ENCODE results near the gene OSBPL8.
A peak's percentile ranks its signal among the peaks of the same experiment; 100 is the strongest.

Gene OSBPL8

DNA sequence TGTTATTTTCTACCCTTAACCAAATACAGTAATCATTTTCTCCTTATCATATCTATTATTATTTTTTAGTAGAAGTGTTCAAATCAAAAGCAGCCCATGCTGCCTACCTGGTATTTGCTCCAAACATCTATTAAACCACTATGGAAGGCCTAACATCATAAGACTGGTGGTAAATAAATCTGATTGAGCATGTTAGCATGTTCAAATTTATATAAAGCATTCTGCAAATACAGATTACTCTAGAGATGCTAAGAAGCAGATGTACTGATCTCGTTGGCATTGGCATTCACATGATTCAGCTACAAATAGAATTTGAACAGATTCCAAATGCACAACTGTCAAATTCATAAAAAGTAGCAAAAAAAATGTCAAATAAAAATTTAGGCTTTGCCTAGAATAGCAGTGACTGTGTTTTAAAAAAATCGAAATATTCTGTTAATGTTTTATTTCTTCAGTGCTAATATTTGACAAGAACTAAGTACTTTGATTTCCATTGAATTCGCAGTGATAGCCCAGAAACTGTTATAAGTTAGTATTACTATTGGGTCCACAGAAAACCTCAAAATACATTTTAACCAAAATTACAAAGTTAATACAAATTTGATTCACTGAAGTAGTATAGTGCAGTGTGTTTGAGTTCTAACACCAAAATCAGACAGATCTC is 9.4 kb upstream of the OSBPL8 start:
- ChIA-PET POLR2A (no interaction called here), CTCF (interaction anchor here (2.2 kb wide), 1 partner anchor 18 kb away, joined by 7 read pairs; no protein-coding TSS in a partner anchor)
- Histone ChIP-seq H3K4me3 (ENCODE audit: control insufficient read depth in 1 of 7, extremely low read depth in 1 of 7, insufficient read depth in 4 of 7, low read depth in 2 of 7, low read length in 6 of 7) (no peak overlapping the region), H3K9me3 (ENCODE audit: control extremely low read depth in 1 of 5, control insufficient read depth in 4 of 5, insufficient read depth in 2 of 5, low read depth in 1 of 5, low read length in 4 of 5) (peaks cover 0 to 7% (median 0%) of the 10 kb centered on the region in 5 experiments), H3K4me1 (ENCODE audit: control extremely low read depth in 1 of 4, control insufficient read depth in 4 of 4, insufficient read depth in 4 of 4, low read length in 3 of 4) (peaks cover 0 to 8% (median 4%) of the 10 kb centered on the region in 4 experiments), H3K27me3 (replicated peaks in 2 of 5; ENCODE audit: control insufficient read depth in 4 of 5, insufficient read depth in 5 of 5, low read length in 4 of 5) (no peaks in the 10 kb centered on the region), H3K27ac (ENCODE audit: insufficient read depth in 1 of 2, low read depth in 1 of 2, low read length in 2 of 2, poor library complexity in 1 of 2, severe bottlenecking in 2 of 2) (no peak overlapping the region), H3K36me3 (ENCODE audit: control insufficient read depth in 4 of 4, insufficient read depth in 4 of 4, low read length in 3 of 4) (no peaks in the 10 kb centered on the region)
- no CpG with 5 or more reads among the region's 3 CpGs for WGBS (ENCODE audit: insufficient coverage)
- DNase-seq, result no peak

DNA sequence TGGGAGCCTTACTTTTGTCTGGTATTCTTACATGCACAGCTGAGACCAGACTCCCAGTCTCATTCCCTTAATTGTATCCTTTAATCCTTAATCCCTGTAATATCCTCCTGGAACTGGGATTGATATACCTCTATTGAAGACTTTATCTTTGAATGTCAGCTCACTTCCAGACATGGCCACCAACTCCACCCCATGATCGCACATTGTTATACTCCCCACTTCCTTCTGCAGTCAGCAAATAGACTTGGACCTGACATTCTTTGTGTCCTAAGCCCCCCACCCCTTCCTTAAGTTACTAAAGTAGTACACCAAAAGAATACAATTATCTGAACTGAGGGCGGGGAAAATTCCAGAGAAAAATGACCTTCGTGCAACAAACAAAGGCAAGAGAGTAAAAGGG is 8.6 kb upstream of the OSBPL8 start:
- CTCF ChIA-PET, result no interaction called here
- Histone ChIP-seq H3K4me3 (ENCODE audit: control insufficient read depth in 1 of 7, extremely low read depth in 1 of 7, insufficient read depth in 4 of 7, low read depth in 2 of 7, low read length in 6 of 7) (no peak overlapping the region), H3K36me3 (ENCODE audit: control insufficient read depth in 4 of 4, insufficient read depth in 4 of 4, low read length in 3 of 4) (no peaks in the 10 kb centered on the region), H3K9me3 (ENCODE audit: control extremely low read depth in 1 of 5, control insufficient read depth in 4 of 5, insufficient read depth in 2 of 5, low read depth in 1 of 5, low read length in 4 of 5) (no peaks in the 10 kb centered on the region), H3K27me3 (replicated peaks in 2 of 5; ENCODE audit: control insufficient read depth in 4 of 5, insufficient read depth in 5 of 5, low read length in 4 of 5) (no peaks in the 10 kb centered on the region), H3K27ac (ENCODE audit: insufficient read depth in 1 of 2, low read depth in 1 of 2, low read length in 2 of 2, poor library complexity in 1 of 2, severe bottlenecking in 2 of 2) (no peak overlapping the region), H3K4me1 (ENCODE audit: control extremely low read depth in 1 of 4, control insufficient read depth in 4 of 4, insufficient read depth in 4 of 4, low read length in 3 of 4) (peaks cover 0 to 8% (median 4%) of the 10 kb centered on the region in 4 experiments)
- WGBS (ENCODE audit: insufficient coverage), result 83% methylated on average over 1 of the region's 3 CpGs
- POLR2A ChIA-PET, result no interaction called here
- no peak for DNase-seq

DNA sequence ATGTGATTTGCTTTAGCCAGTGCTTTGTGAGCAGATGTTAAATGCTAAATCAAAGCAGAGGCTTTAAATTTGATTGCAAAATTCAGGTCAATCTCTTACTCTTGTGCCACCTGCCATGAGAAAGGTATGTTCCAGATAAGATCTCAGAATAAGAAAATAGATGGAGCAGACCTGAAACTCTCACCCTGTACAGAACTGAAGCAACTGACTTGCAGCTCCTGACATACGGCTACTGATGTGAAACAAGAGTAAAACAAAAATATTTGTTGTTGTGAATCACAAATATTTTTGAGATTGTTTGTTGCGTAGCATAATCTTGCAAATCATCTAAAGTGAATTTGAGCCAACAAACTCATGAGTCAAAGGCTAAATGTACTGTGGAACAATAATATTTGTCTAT is 3.5 kb upstream of the OSBPL8 start:
- POLR2A ChIA-PET, result no interaction called here

DNA sequence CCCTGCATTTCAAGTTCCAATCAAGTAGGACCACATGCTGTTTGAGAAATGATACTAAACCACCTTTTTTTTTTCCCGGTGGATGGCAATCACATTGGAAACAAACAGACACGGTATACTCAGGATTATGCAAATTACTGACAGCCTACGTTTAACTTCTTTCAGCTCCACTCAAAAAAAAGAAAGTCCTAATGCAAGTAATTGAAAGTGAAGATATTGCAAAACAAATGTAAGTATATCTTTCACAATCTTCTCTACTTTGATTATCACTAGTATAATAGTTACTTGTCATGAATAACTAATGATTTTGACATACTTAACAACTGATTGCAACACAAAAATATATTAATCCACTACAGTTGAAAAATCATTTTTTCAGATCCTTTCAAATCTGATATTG is 2.6 kb upstream of the OSBPL8 start:
- H3K36me3 ChIP-seq (ENCODE audit: control insufficient read depth in 4 of 4, insufficient read depth in 4 of 4, low read length in 3 of 4), result no peaks in the 10 kb centered on the region
- peak overlapping the region in 1 of 7 experiments; percentile 48 for H3K4me3 ChIP-seq (ENCODE audit: control insufficient read depth in 1 of 7, extremely low read depth in 1 of 7, insufficient read depth in 4 of 7, low read depth in 2 of 7, low read length in 6 of 7)
- peaks cover 7 to 44% (median 22%) of the 10 kb centered on the region in 4 experiments for H3K4me1 ChIP-seq (ENCODE audit: control extremely low read depth in 1 of 4, control insufficient read depth in 4 of 4, insufficient read depth in 4 of 4, low read length in 3 of 4)
- no peaks in the 10 kb centered on the region for H3K27me3 ChIP-seq (replicated peaks in 2 of 5; ENCODE audit: control insufficient read depth in 4 of 5, insufficient read depth in 5 of 5, low read length in 4 of 5)
- 60% methylated on average over 1 of the region's 3 CpGs for whole genome bisulfite sequencing (ENCODE audit: insufficient coverage)
- POLR2A ChIA-PET, result no interaction called here
- CTCF ChIA-PET, result interaction anchor here (1.2 kb wide), 1 partner anchor 25 kb away, joined by 3 read pairs; no protein-coding TSS in a partner anchor
- no peaks in the 10 kb centered on the region for H3K9me3 ChIP-seq (ENCODE audit: control extremely low read depth in 1 of 5, control insufficient read depth in 4 of 5, insufficient read depth in 2 of 5, low read depth in 1 of 5, low read length in 4 of 5)
- DNase-seq, result no peak
- no peak overlapping the region for H3K27ac ChIP-seq (ENCODE audit: insufficient read depth in 1 of 2, low read depth in 1 of 2, low read length in 2 of 2, poor library complexity in 1 of 2, severe bottlenecking in 2 of 2)

More for the DNA sequence above, 3.5 kb upstream of the OSBPL8 start:
- H3K27me3 ChIP-seq (replicated peaks in 2 of 5; ENCODE audit: control insufficient read depth in 4 of 5, insufficient read depth in 5 of 5, low read length in 4 of 5), result no peaks in the 10 kb centered on the region
- H3K9me3 ChIP-seq (ENCODE audit: control extremely low read depth in 1 of 5, control insufficient read depth in 4 of 5, insufficient read depth in 2 of 5, low read depth in 1 of 5, low read length in 4 of 5), result no peaks in the 10 kb centered on the region
- WGBS (ENCODE audit: insufficient coverage), result no CpG with 5 or more reads among the region's 2 CpGs
- H3K27ac ChIP-seq (ENCODE audit: insufficient read depth in 1 of 2, low read depth in 1 of 2, low read length in 2 of 2, poor library complexity in 1 of 2, severe bottlenecking in 2 of 2), result no peak overlapping the region
- H3K4me1 ChIP-seq (ENCODE audit: control extremely low read depth in 1 of 4, control insufficient read depth in 4 of 4, insufficient read depth in 4 of 4, low read length in 3 of 4), result peaks cover 4 to 35% (median 14%) of the 10 kb centered on the region in 4 experiments
- CTCF ChIA-PET, result no interaction called here
- no peak for DNase-seq
- H3K4me3 ChIP-seq (ENCODE audit: control insufficient read depth in 1 of 7, extremely low read depth in 1 of 7, insufficient read depth in 4 of 7, low read depth in 2 of 7, low read length in 6 of 7), result no peak overlapping the region
- H3K36me3 ChIP-seq (ENCODE audit: control insufficient read depth in 4 of 4, insufficient read depth in 4 of 4, low read length in 3 of 4), result no peaks in the 10 kb centered on the region

DNA sequence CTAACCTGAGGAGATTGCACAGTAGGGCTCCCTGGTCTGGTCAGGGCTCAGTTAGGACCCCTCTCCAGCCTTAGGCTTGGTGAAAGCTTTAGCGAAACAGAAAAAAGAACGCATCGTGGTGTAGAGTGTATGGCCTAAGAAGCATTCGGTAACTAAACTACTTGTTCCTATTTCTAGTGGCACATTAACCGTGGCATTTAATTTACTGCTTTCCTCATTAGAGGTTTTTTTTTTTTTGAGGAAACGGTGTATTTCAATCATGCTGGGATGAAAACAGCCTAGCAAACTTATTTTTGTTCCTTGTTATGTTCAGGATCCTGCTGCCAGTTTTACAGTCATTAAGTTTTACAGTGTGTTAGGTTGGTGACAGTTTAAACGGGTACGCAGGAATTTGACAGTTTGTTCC is 518 bp upstream of the OSBPL8 start:
- H3K36me3 ChIP-seq (ENCODE audit: control insufficient read depth in 4 of 4, insufficient read depth in 4 of 4, low read length in 3 of 4), result no peaks in the 10 kb centered on the region
- no peaks in the 10 kb centered on the region for H3K9me3 ChIP-seq (ENCODE audit: control extremely low read depth in 1 of 5, control insufficient read depth in 4 of 5, insufficient read depth in 2 of 5, low read depth in 1 of 5, low read length in 4 of 5)
- POLR2A ChIA-PET, result interaction anchor here (1.7 kb wide), 1 partner anchor 27 kb away, joined by 6 read pairs; no protein-coding TSS in a partner anchor
- CTCF ChIA-PET, result interaction anchor here (0.8 to 1.6 kb wide), 4 partner anchors 12 to 26 kb away, joined by 3 to 5 read pairs (median 4); no protein-coding TSS in a partner anchor
- no peaks in the 10 kb centered on the region for H3K27me3 ChIP-seq (replicated peaks in 2 of 5; ENCODE audit: control insufficient read depth in 4 of 5, insufficient read depth in 5 of 5, low read length in 4 of 5)
- H3K4me3 ChIP-seq (ENCODE audit: control insufficient read depth in 1 of 7, extremely low read depth in 1 of 7, insufficient read depth in 4 of 7, low read depth in 2 of 7, low read length in 6 of 7), result peak overlapping the region; percentile 88 to 99 (median 96)
- peak overlapping the region; percentile 89 to 97 for H3K27ac ChIP-seq (ENCODE audit: insufficient read depth in 1 of 2, low read depth in 1 of 2, low read length in 2 of 2, poor library complexity in 1 of 2, severe bottlenecking in 2 of 2)
- peaks cover 16 to 57% (median 29%) of the 10 kb centered on the region in 4 experiments for H3K4me1 ChIP-seq (ENCODE audit: control extremely low read depth in 1 of 4, control insufficient read depth in 4 of 4, insufficient read depth in 4 of 4, low read length in 3 of 4)
- WGBS (ENCODE audit: insufficient coverage), result 0% methylated on average over 2 of the region's 8 CpGs
- peak; percentile 47 to 83 (median 76) for DNase-seq

DNA sequence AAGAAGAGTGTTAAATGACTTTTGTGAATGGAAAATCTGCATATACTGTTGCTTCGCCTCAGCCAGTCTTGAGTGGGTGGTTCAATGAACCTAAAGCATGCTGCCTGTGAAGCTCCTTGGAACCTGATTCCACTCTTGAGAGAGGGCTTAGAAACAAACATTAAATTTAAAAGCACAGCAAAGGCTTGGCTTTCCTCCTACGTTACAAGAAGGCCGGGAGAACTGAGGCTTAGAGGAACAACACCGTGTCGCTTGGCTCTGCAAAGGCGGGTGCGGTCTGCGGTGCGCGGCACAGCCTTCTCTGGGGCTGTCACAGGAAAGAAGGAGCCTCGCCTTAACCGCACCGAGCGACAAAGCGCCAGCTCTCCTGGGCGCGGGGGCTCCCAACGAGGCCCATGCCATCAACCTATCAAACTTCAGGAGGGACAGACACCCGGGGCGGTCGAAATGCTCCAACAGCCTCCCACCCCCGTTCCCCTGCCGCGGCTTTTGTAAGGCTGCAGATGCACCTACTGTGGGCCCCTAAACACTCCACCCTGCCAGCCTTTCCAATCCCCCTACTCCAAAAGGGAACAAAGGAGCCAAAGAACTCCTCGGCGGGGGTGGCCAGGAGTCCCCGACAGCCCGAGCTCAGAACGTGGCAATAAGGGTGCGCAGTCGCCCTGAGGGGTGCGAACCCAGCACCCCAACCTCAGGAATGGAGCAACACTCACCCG is 729 bp downstream of the OSBPL8 start:
- peak overlapping the region; percentile 88 to 99 (median 96) for H3K4me3 ChIP-seq (ENCODE audit: control insufficient read depth in 1 of 7, extremely low read depth in 1 of 7, insufficient read depth in 4 of 7, low read depth in 2 of 7, low read length in 6 of 7)
- POLR2A ChIA-PET, result interaction anchor here (1.1 to 1.7 kb wide), 2 partner anchors 28 to 61 kb away, joined by 3 to 6 read pairs; no protein-coding TSS in a partner anchor
- H3K9me3 ChIP-seq (ENCODE audit: control extremely low read depth in 1 of 5, control insufficient read depth in 4 of 5, insufficient read depth in 2 of 5, low read depth in 1 of 5, low read length in 4 of 5), result no peaks in the 10 kb centered on the region
- H3K27ac ChIP-seq (ENCODE audit: insufficient read depth in 1 of 2, low read depth in 1 of 2, low read length in 2 of 2, poor library complexity in 1 of 2, severe bottlenecking in 2 of 2), result peak overlapping the region; percentile 84 to 97
- WGBS (ENCODE audit: insufficient coverage), result 0% methylated on average over 27 of the region's 33 CpGs
- DNase-seq, result peak; percentile 82 to 96 (median 96)
- no peaks in the 10 kb centered on the region for H3K36me3 ChIP-seq (ENCODE audit: control insufficient read depth in 4 of 4, insufficient read depth in 4 of 4, low read length in 3 of 4)
- H3K27me3 ChIP-seq (replicated peaks in 2 of 5; ENCODE audit: control insufficient read depth in 4 of 5, insufficient read depth in 5 of 5, low read length in 4 of 5), result no peaks in the 10 kb centered on the region
- CTCF ChIA-PET, result interaction anchor here (1.1 to 1.6 kb wide), 3 partner anchors 8 to 15 kb away, joined by 3 to 4 read pairs (median 4); no protein-coding TSS in a partner anchor
- peaks cover 21 to 64% (median 37%) of the 10 kb centered on the region in 4 experiments for H3K4me1 ChIP-seq (ENCODE audit: control extremely low read depth in 1 of 4, control insufficient read depth in 4 of 4, insufficient read depth in 4 of 4, low read length in 3 of 4)

DNA sequence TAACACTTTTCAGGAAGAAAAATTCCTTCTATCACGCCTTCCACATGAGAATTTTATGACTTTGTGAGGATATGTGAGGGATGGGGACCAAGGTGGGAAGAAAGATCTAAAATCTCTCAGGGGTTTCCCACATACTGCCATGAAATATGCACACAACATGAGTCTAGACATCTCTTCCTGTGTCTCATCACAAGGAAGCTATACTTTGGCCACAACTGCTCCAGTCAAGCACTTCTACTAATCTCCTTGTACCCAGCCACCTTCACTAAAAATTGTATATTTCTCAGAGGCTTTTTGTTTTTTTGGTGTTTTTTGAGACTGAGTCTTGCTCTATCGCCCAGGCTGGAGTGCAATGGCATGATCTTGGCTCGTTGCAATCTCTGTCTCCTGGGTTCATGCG is 3.2 kb downstream of the OSBPL8 start:
- POLR2A ChIA-PET, result no interaction called here
- WGBS (ENCODE audit: insufficient coverage), result 93% methylated on average over 3 of the region's 4 CpGs

More for the DNA sequence above, 3.2 kb downstream of the OSBPL8 start:
- H3K27ac ChIP-seq (ENCODE audit: insufficient read depth in 1 of 2, low read depth in 1 of 2, low read length in 2 of 2, poor library complexity in 1 of 2, severe bottlenecking in 2 of 2), result no peak overlapping the region
- H3K4me3 ChIP-seq (ENCODE audit: control insufficient read depth in 1 of 7, extremely low read depth in 1 of 7, insufficient read depth in 4 of 7, low read depth in 2 of 7, low read length in 6 of 7), result no peak overlapping the region
- H3K36me3 ChIP-seq (ENCODE audit: control insufficient read depth in 4 of 4, insufficient read depth in 4 of 4, low read length in 3 of 4), result no peaks in the 10 kb centered on the region
- CTCF ChIA-PET, result interaction anchor here (0.9 kb wide), 1 partner anchor 33 kb away, joined by 3 read pairs; no protein-coding TSS in a partner anchor
- DNase-seq, result peak in 2 of 3 donors; percentile 33 to 63
- no peaks in the 10 kb centered on the region for H3K27me3 ChIP-seq (replicated peaks in 2 of 5; ENCODE audit: control insufficient read depth in 4 of 5, insufficient read depth in 5 of 5, low read length in 4 of 5)
- peaks cover 21 to 64% (median 37%) of the 10 kb centered on the region in 4 experiments for H3K4me1 ChIP-seq (ENCODE audit: control extremely low read depth in 1 of 4, control insufficient read depth in 4 of 4, insufficient read depth in 4 of 4, low read length in 3 of 4)
- no peaks in the 10 kb centered on the region for H3K9me3 ChIP-seq (ENCODE audit: control extremely low read depth in 1 of 5, control insufficient read depth in 4 of 5, insufficient read depth in 2 of 5, low read depth in 1 of 5, low read length in 4 of 5)

All from common myeloid progenitor, CD34-positive (primary cell).